GM18499 (cell line): ENCODE results near the gene HNRNPUL2.
"Not testable (repeated sequence)": the region's sequence is repeated elsewhere in the genome, so short reads cannot be mapped to it uniquely, and the experiment has no call there.

Source experiments
- ATAC-seq: cut with Tn5 transposase; IDR thresholded peaks from one replicate; pipeline ENCODE4 v1.9.1; 2021; ENCODE audit warnings: moderate number of reproducible peaks; ENCODE audit not compliant: insufficient read depth, unreplicated experiment

The HNRNPUL2 gene

DNA sequence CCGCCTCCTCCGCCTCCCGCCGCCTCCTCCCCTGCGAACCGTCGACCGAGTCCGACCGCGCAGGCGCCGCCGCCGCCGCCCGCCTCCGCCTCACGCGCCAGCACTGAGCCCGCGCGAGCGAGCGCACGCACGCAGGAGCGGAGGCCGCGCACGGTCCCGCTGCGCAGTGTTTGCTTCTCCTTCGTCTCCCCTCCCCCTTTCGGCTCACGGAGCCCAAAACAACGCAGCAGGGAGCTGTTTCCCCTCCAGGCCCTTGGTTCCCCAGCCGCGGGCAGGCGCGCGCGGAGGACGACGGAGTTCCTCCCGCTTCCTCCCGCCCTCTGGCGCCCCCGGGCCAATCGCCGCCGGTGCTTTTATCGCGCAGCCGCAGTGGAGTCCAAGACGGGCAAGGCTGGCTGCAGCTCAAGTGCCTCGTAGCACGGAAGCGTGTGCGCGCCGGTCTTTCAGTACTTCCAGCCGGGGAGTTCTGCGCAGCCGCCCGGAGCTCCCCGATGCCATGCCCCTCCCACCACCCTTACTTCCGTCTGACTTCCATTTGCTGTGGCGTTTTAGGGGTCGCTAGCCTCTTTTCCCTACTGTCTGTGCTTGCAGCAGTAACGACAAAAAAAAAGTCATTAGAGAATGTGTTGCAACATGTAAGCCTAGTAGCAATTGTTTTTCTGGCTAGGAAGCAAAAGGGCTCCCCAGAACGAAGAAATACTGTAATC is at the start of gene HNRNPUL2:
HNRNPUL2 (minus strand) TSS at position 293 of the 707 bp plus-strand sequence. CDS start 301 bp downstream, outside the sequence.
- peak; percentile 49 for ATAC-seq

DNA sequence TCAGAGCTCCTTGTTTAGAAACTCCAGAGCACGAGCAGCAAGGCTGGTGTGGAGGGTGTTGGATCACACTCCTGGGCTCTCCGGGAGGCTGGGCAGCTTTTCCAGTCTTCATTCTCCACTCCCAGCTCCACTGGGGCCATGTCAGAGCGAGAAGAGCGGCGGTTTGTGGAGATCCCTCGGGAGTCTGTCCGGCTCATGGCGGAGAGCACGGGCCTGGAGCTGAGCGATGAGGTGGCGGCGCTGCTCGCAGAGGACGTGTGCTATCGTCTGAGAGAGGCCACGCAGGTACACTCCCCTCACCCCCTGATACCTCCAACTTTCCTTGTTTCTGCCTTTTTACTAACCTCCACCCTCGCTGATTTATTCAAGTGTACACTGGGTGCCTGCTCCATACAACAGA is 48.4 kb upstream of the HNRNPUL2 start:
- no peak for ATAC-seq

DNA sequence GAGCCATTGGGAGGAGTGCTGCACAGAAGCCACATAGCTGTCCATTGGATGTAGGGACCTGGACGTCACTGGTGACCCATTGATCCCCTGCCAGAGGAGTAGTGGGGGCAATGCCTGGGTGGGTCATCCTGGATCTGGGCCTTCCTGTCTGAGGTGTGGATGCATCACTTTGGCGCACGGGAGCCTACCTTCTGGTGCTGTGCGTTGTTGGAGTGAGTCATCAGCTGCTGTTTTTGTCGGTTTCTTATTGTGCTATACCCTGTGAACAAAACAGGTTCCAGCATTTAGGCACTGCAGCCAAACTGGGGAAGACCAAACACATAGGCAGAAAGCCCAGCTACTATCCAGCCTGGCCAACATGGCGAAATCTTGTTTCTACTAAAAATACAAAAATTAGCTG is 47.1 kb upstream of the HNRNPUL2 start:
- ATAC-seq: no peak

DNA sequence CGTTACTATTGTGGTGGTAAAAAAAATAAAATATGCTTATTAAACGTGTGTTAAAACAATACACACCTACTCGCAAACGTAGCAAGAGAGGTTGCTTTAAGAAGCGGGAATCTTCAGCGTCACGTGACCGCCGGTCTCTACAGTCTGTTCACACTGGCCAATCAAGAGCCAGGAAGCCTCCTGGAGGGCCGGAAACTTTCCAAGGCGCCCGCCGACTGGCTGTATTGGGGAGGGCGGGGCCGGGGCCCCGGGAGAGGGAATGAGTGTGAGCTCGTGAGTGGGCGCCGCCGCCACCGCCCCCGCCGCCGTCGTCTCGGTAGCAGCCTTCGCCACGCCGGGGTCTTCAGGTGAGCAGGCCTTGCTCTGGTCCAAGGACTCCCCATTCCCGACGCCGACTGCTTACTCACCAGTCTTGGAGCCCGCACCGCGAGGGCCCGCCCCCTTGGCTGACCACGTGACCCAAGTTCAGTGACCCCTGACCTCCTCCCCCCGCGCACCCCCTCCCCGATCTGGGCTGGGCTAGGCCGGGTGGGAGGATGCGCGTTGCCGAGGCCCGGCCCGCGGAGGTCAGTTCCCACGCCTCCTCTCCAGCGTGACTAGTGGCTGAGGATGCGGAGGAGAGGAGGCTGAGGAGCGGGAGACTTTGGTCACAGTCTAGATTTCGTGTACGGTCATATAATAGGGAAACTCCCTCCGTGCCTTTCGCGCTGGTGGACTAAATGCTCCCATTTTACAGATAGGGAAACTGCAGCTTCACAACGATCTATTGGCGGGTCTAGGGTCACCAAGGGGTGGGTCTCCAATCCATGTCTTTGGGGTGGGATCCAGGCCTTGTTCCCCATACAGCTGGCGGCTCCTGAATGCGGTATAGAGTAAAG is 44.1 kb upstream of the HNRNPUL2 start, which contains the start of gene TAF6L:
TAF6L (plus strand) TSS at position 253 of the 878 bp plus-strand sequence. CDS start 4,388 bp downstream, outside the sequence.
- peak; percentile 41 for ATAC-seq

DNA sequence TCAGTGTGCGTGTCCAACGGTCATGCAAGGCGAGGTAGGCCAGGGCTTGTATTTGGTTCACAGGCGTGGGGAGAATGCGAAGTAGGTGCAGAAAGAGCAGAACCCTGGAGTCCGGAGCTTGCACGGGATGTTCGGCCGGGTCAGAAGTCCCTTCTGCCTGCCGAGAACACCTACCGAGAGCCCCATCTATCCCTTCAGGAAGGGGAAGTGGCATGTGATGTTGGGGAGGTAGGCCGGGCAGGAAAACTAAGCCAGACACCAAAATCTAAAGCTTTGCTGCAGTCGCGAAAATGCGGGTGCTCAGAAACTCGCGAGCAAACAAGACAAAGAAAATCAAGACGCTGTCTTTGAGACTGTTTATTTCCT is 43.5 kb upstream of the HNRNPUL2 start:
- no peak for ATAC-seq

DNA sequence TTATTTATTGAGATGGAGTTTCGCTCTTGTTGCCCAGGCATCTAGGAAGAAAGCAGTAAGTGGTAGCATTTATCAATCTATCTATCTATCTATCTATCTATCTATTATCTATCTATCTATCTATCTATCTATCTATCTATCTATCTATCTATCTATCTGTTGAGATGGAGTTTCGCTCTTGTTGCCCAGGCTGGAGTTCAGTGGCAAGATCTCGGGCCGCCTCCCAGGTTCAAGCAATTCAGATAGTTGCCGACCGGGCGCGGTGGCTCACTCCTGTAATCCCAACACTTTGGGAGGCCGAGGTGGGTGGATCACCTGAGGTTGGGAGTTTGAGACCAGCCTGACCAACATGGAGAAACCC is 33.6 kb upstream of the HNRNPUL2 start:
- ATAC-seq: not testable (repeated sequence)

DNA sequence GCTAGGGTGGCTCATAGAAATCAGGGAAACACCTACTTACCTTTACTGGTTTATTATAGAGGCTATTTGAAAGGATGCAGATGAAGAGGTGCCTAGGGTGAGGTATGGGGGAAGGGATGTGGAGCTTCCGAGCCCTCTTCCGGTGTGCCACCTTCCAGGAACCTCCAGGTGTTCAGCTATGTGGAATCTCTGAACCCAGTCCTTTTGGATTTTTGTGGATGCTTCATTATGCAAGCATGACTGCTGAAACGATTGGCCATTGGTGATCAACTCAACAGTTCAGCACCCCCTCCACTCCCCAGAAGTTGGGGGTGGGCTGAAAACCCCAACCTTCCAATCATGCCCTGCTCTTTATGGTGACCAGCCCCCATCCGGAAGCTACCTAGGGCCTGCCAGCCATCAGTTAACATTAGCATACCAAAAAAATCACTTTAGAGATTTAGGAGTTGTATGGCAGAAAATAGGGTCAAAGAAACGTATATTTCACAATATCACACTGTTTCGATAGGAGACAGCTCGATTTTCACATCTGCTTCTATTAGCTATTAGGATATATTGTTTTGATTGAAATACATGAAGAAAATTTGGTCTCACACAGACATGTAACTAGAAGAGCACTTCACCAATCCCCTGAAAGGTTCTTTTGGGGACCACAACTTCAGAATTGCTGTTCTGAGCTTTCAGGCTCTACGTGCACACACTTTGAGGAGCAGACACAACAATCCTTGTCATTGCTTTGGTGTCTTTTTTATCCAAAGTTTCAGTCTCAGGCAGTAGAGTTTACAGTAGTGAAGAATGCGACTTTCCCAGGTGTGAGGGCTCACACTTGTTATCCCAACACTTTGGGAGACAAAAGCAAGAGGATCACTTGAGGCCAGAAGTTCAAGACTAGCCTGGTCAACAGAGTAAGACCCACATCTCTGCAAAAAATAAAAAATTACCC is 30.9 kb upstream of the HNRNPUL2 start:
- ATAC-seq: no peak

DNA sequence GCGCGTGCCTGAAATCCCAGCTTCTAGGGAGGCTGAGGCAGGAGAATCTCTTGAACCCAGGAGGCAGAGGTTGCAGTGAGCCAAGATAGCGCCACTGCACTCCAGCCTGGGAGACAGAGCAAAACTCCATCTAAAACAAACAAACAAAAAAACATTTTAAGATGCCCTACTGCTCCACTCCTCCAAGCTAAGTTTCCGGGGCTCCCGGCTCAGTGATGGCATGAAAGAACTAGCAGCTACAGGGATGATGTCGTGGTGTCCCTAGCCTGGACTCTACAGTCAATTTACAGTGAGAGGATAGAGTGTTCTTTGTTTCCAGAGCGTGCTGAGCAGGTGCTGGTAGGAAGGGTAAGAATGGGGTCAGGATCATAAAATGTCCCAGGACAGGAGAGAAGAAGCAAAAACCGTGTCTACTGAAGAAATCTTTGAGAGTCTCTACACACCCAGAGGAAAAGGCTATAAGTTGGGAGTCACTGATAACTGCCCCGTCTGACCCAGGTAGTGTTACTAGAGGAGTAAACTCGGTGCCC is 27.9 kb upstream of the HNRNPUL2 start:
- ATAC-seq: no peak

DNA sequence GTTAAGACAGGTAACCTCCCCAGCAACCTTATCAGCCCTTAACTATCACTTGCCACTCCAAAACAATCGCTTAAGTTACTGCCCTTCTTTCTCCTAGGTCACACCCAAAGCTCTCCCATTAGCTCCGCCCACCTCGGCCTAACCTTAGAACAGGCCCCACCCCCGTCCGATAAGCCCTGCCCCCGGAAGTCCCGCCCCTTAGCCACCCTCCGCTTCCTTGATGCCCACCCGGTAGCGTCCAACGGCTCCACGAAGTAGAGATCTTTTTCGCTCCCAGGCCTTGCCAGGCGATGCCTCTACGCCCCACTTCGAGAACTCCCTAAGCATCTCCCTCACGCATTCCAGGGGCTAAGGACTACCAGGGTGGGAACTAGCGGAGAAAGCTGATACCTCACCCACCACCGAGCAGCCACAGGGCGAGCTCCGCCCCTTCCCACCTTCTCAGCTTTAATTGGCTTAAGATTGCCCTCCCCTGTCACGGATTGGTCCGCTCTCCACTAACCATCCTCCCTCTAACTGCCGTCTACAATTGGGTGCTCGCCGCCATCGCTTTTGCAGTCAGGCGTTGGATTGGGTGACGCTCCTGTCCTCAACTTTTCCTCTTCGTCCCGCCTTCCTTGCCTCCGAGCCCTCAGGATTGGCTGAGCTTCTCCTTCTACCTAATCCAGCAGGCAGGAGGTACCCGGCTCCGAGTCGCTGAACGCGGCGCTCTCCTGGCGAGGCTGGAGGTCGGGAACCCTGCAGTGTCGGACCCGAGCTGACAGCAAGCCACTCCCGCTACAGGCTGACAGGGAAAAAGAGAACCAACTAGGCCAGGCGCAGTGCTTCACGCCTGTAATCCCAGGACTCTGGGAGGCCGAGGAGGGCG is 26.7 kb upstream of the HNRNPUL2 start, which contains the start of gene ZBTB3:
ZBTB3 (minus strand) TSS at position 425 of the 868 bp plus-strand sequence. CDS start 496 bp downstream, outside the sequence.
- ATAC-seq: peak; percentile 87

DNA sequence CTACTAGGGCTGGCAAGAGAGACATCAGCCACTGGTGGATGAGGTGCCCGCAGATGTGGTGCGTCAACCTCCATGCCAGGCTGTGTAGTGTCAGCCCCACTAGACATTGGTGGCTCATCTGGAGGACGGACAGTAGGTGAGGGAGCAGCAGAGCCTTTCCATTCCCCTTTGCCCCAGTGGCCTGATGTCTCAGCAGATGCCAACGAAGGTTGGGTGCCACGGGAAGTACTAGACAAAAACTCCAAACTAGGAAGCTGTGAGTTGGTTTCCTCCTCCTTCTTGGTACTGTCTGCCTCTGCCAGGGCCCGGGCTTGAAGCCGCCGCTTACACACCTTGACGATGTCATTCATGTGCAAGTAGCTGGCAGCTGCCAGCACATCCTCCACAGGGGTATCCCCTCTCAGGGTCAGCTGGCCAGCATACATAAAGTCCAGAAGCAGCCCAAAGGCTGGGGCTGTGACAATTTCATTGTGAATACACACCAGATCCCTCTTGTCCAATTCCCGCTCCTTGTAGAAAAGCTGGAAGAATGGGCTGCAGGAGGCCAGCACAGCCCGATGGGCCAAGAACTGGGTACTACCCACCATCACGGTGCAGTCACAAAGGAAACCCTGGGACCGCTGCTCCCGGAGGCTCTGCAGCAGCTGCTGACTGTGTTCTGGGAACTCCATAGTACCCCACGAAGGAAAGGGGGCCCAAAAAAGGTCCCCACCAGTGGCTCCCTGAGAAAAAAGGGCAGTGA is 25.9 kb upstream of the HNRNPUL2 start:
- ATAC-seq: no peak

DNA sequence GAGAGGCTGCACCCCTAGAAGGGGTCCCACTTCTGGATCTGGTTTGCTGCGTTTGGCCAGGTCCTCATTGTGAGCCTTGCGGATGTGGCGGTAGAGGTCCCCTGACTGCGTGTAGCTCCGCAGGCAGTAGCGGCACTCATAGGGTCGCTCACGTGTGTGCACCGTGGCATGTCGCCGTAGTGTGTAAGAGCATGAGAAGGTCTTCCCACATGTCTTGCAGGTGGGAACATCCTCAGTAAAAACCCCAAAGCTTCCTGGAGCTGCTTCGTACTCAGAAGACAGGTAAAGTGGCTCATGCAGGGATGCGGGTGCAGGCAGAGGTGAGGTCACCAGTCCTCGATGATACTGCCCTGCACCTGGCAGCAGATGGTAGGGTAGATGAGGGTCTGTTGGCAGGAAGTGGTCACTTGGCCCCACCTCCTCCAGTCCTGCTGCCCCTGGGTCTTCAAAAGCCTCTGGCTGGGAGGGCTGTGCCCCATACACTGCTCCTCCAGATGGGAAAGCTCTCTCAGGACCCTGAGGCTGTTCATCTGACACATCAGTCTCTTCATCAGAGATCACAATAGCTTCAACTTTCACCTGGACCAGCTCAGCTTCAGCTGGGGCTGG is 25.0 kb upstream of the HNRNPUL2 start:
- ATAC-seq: no peak

DNA sequence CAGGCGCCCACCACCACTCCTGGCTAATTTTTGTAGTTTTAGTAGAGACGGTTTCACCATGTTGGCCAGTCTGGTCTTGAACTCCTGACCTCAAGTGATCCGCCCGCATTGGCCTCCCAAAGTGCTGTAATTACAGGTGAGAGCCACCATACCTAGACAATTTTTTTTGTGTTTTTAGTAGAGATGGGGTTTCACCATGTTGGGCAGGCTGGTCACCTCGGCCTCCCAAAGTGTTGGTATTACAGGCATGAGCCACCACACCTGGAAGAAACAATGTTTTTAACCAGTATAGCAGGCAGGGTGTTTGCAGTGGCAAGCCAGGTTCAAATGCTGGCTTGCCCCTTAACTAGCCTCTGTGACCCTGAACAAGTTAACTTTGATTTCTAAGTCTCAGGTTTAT is 22.7 kb upstream of the HNRNPUL2 start:
- ATAC-seq: not testable (repeated sequence)

DNA sequence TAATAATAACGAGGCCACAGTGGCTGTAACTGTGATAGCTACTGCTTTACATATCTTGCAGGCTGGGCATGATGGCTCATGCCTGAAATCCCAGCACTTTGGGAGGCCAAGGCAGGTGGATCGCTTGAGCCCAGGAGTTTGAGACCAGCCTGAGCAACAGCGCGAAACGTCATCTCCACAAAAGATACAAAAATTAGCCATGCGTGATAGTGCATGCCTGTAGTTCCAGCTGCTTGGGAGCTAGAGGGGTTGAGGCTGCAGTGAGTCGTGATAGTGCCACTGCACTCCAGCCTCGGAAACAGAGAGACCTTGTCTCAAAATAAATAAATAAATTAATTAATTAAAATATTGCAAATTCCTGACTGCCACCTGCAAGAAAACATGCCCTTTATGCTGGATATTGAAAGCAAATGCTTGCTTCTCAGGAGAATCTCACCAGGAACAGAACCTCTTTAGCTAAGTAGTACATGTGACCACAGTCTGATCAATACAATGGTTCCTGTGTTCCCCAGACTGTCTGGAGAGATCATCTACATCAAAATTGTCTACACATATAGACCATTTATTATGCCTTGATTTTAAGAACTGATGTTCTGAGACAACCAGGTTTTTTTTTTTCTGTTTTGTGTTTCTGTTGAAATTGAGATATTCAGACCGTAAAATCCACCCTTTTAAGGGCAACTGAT is 20.4 kb upstream of the HNRNPUL2 start:
- no peak for ATAC-seq

DNA sequence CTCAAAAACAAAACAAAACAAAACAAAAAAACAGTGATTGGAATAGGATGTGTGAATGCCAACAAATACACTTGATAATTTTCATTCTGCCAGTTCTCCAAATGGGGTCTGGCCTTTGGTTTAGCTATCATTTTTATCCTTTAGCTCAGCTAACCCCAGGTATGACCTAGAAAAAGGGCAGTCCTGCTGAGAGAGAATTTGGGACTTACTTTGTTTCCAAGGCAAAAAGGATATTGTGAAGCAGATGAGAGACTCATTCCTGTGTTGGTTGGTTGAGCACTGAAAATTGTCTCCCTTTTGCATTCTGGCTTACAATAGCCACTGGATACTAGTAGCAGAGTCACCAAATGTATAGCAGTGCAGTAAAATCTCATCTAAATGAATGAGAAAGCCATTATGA is 9.9 kb upstream of the HNRNPUL2 start:
- ATAC-seq: no peak

DNA sequence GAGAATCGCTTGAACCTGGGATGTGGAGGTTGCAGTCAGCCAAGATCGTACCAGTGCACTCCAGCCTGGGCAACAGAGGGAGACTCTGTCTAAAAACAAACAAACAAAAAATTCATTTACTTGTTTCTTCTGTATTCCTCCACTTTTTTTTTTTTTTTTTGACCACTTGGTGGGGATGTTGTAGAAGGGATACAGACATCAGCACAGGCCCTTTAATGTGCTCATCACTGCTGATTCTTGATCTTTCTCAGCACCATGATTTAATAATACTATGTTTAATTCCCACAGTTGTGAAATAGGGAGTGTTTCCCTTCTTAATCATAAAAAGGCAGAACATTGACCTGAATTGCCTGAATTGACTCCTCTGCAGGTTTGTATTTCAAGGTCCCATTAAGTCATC is 5.6 kb upstream of the HNRNPUL2 start:
- no peak for ATAC-seq

DNA sequence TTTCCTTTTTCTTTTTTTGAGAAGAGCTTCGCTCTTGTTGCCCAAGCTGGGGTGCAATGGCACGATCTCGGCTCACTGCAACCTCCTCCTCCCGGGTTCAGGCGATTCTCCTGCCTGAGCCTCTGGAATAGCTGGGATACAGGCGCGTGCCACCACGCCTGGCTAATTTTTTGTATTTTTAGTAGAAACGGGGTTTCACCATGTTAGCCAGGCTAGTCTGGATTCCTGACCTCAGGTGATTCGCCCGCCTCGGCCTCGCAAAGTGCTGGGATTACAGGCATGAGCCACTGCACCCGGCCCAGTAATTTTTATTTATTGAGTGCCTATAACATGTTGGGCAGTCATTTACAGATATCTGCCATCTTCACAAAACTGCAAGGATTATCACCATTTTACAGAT is 2.8 kb upstream of the HNRNPUL2 start:
- ATAC-seq: not testable (repeated sequence)

DNA sequence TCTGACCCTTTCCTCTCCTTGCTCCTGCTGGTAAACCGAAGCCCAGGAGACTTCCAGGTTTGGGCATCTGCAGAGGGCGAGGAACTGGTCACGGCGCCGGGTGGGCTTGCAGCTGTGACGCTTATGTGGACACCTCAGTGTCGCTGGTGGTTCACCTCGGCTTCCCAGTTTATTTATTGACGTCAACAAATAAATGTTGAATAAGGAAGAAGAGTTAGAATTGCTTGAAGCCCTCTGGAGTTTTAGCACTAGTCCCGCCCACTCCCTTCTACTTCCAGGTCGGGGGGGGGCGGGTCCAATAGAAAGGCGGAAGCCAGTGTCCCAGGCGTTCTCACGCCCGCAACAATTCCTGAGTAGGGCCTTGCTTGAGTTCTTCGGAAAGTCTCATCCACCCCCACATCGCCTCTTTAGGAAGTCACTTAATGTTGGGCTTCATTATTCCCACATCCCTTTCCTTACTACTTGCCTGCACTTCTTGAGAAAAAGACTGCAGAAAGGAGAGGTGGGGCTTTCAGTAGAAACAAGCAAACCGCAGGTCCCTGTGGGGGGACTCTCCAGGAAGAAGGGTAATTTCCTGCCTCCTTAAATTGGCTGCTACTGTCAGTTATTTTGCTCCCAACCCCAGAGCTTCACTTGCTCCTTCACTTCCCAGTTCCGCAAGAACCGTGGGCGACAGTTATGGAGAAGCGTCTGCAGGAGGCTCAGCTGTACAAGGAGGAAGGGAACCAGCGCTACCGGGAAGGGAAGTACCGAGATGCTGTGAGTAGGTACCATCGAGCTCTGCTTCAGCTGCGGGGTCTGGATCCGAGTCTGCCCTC is 1.1 kb upstream of the HNRNPUL2 start, which contains the start of gene TTC9C:
TTC9C (plus strand) TSS at position 316 of the 818 bp plus-strand sequence; CDS start at position 679, 363 bp downstream.
- ATAC-seq: no peak
